Naive thymus-derived CD4-positive, alpha-beta T cell (primary cell): ENCODE results near the gene LATS1. TPM values are rescaled to one million over a fixed set of nuclear protein-coding genes. Genes with fewer than 3 reads are reported as not detected.
"Not testable (repeated sequence)": the region's sequence is repeated elsewhere in the genome, so short reads cannot be mapped to it uniquely, and the experiment has no call there.

ENCODE experiments used
- ATAC-seq: fragments of 150-1000 bp; cut with Tn5 transposase; 2 replicates; pipeline ENCODE4 v1.10.0; 2021; ENCODE audit warnings: mild to moderate bottlenecking, moderate library complexity
- CTCF ChIA-PET: fragments of 350-600 bp; sonication (Branson Sonifier 250); formaldehyde crosslinking; loops from one replicate; lab custom pipeline; 2021; ENCODE audit warnings: antibody characterized with exemption; lab: Charles Lee
- POLR2A ChIA-PET: fragments of 350-600 bp; sonication (Branson Sonifier 250); formaldehyde crosslinking; loops from one replicate; lab custom pipeline; 2021; ENCODE audit warnings: antibody characterized with exemption, inconsistent platforms; lab: Charles Lee
- DNase-seq, 9 donors: peaks; one replicate each; pipeline versions ENCODE4 v3.0.0 to v3.0.0-alpha.2; 2020 to 2022; ENCODE audit warnings: mixed read lengths in 1 of 9
- H3K27ac ChIP-seq: one replicate; pipeline ENCODE4 v1.7.0; 2013; ENCODE audit warnings: mild to moderate bottlenecking, low read depth, low read length, moderate library complexity
- H3K27me3 ChIP-seq, 2 donors: one replicate each; pipeline ENCODE4 v1.7.0; 2013; ENCODE audit warnings: low read length in 2 of 2, mild to moderate bottlenecking in 2 of 2, moderate library complexity in 2 of 2; ENCODE audit not compliant: control insufficient read depth in 2 of 2, insufficient read depth in 2 of 2
- H3K36me3 ChIP-seq, 3 experiments: 1 replicate in 2 of 3; 2 replicates in 1 of 3; pipeline ENCODE4 v1.7.0; 2013; ENCODE audit warnings: low read length in 3 of 3, mild to moderate bottlenecking in 3 of 3, moderate library complexity in 1 of 3; ENCODE audit not compliant: insufficient read depth in 3 of 3, control insufficient read depth in 2 of 3
- H3K4me1 ChIP-seq, 2 donors: one replicate each; pipeline ENCODE4 v1.7.0; 2013; ENCODE audit warnings: low read length in 2 of 2, mild to moderate bottlenecking in 2 of 2, moderate library complexity in 1 of 2; ENCODE audit not compliant: control insufficient read depth in 2 of 2, insufficient read depth in 2 of 2
- H3K4me3 ChIP-seq: 2 replicates; pipeline ENCODE4 v1.7.0; 2013; ENCODE audit warnings: mild to moderate bottlenecking, low read length
- H3K9me3 ChIP-seq, 3 experiments: 1 replicate in 2 of 3; 2 replicates in 1 of 3; pipeline ENCODE4 v1.7.0; 2013; ENCODE audit warnings: low read length in 3 of 3; ENCODE audit not compliant: control insufficient read depth in 2 of 3
- H3K27ac Mint-ChIP-seq, 9 donors: one replicate each; pipeline ENCODE4 v1.8.0; 2020 to 2022; ENCODE audit warnings: mixed read lengths in 9 of 9, mild to moderate bottlenecking in 8 of 9, moderate library complexity in 5 of 9, inconsistent platforms in 2 of 9
- H3K27me3 Mint-ChIP-seq, 5 donors: one replicate each; pipeline ENCODE4 v1.8.0; 2021 to 2022; ENCODE audit warnings: mixed read lengths in 5 of 5, mild to moderate bottlenecking in 1 of 5
- H3K36me3 Mint-ChIP-seq, 5 donors: one replicate each; pipeline ENCODE4 v1.8.0; 2020 to 2022; ENCODE audit warnings: mixed read lengths in 5 of 5, mild to moderate bottlenecking in 3 of 5, inconsistent platforms in 1 of 5
- H3K4me1 Mint-ChIP-seq, 7 donors: one replicate each; pipeline ENCODE4 v1.8.0; 2020 to 2022; ENCODE audit warnings: mixed read lengths in 7 of 7, mild to moderate bottlenecking in 3 of 7, inconsistent platforms in 1 of 7
- H3K4me3 Mint-ChIP-seq, 10 donors: one replicate each; pipeline ENCODE4 v1.8.0; 2020 to 2022; ENCODE audit warnings: mild to moderate bottlenecking in 10 of 10, mixed read lengths in 10 of 10, moderate library complexity in 6 of 10, inconsistent platforms in 2 of 10
- H3K9me3 Mint-ChIP-seq, 11 donors: one replicate each; pipeline ENCODE4 v1.8.0; 2020 to 2022; ENCODE audit warnings: mixed read lengths in 11 of 11, mild to moderate bottlenecking in 4 of 11, inconsistent platforms in 1 of 11, moderate library complexity in 1 of 11
- intact Hi-C, 2 donors: fragments of 100-400 bp; cut with micrococcal nuclease; formaldehyde crosslinking; loops; one replicate each; pipeline ENCODE4 v1.15.1; 2023
- polyA plus RNA-seq, 2 donors: library from polyadenylated mRNA; unstranded; fragments of 300-500 nt; fragmentation: Illumina TruSeq; gene quantifications; one replicate each; pipeline ENCODE4 v1.2.3, GENCODE V29; 2021
- total RNA-seq, 6 experiments: library from RNA in 5 of 6; stranded (reverse) in 5 of 6; gene quantifications; 1 replicate in 5 of 6; 2 replicates in 1 of 6; pipeline ENCODE4 v1.2.3 and lab custom pipeline; 2021 to 2026

LATS1 gene
- total and polyA plus RNA-seq, 7 experiments from 2014 or later = 14.2 to 49.5 (median 34.0) TPM

GRCh38 chr6:149750136-149750609 lies 32.3 kb upstream of the LATS1 start:
- peaks cover 20 to 52% (median 43%) of the 10 kb centered on the region in 7 donors for H3K4me1 Mint-ChIP-seq
- H3K4me3 Mint-ChIP-seq = peak overlapping the region; percentile 74 to 93 (median 86)
- POLR2A ChIA-PET = interaction anchor here (0.6 to 7.5 kb wide), 5 partner anchors 16 to 267 kb away, joined by 3 to 67 read pairs (median 3); partner anchors contain the start of genes LATS1 and PPIL4
- H3K4me1 ChIP-seq = peaks cover 22 to 23% of the 10 kb centered on the region in 2 donors
- intact Hi-C loops = loop anchor here in 1 of 2 donors (1.0 kb wide), 2 partner anchors 184 to 204 kb away; partner anchors contain the start of genes GINM1 and PPIL4
- no peaks in the 10 kb centered on the region for H3K27me3 ChIP-seq
- peaks cover 0 to 4% (median 0%) of the 10 kb centered on the region in 3 experiments for H3K36me3 ChIP-seq
- ATAC-seq (peak; percentile 10), DNase-seq (peak in 3 of 9 donors; percentile 9 to 69 (median 58))
- peaks cover 0 to 4% (median 0%) of the 10 kb centered on the region in 11 donors for H3K9me3 Mint-ChIP-seq
- peak overlapping the region; percentile 55 to 90 (median 81) for H3K27ac Mint-ChIP-seq
- no peaks in the 10 kb centered on the region for H3K9me3 ChIP-seq
- CTCF ChIA-PET = no interaction called here
- peaks cover 0 to 7% (median 0%) of the 10 kb centered on the region in 5 donors for H3K36me3 Mint-ChIP-seq
- no peaks in the 10 kb centered on the region for H3K27me3 Mint-ChIP-seq
- H3K4me3 ChIP-seq = peak overlapping the region; percentile 94
- peak overlapping the region; percentile 88 for H3K27ac ChIP-seq

- Mint-ChIP-seq H3K36me3 (peaks cover 0 to 7% (median 0%) of the 10 kb centered on the region in 5 donors), H3K4me3 (peak within 1 kb of the TSS; percentile 74 to 93 (median 86)), H3K27me3 (no peaks in the 10 kb centered on the region), H3K9me3 (peaks cover 0 to 4% (median 0%) of the 10 kb centered on the region in 11 donors), H3K4me1 (peaks cover 20 to 52% (median 43%) of the 10 kb centered on the region in 7 donors), H3K27ac (peak within 1 kb of the TSS; percentile 55 to 90 (median 81))
- Histone ChIP-seq H3K27me3 (no peaks in the 10 kb centered on the region), H3K9me3 (no peaks in the 10 kb centered on the region), H3K4me3 (peak within 1 kb of the TSS; percentile 94), H3K36me3 (peaks cover 0 to 4% (median 0%) of the 10 kb centered on the region in 3 experiments), H3K27ac (peak within 1 kb of the TSS; percentile 88), H3K4me1 (peaks cover 22 to 26% of the 10 kb centered on the region in 2 donors)
- peak; percentile 94 for ATAC-seq
- ChIA-PET POLR2A (interaction anchor here (0.6 to 7.5 kb wide), 5 partner anchors 15 to 266 kb away, joined by 3 to 67 read pairs (median 3); partner anchors contain the start of genes LATS1 and PPIL4), CTCF (no interaction called here)
- peak; percentile 84 to 98 (median 92) for DNase-seq
- intact Hi-C loops = loop anchor here (1.0 to 5.0 kb wide), 7 partner anchors 183 to 1703 kb away; partner anchors contain the start of genes GINM1 (in 1 of the 2), MTHFD1L (in 1 of the 2), PPIL4 (in 1 of the 2) and RMND1 (in 1 of the 2)
Measured at GRCh38 chr6:149749594-149750135, 31.8 kb upstream of the LATS1 start, which contains the start of gene PCMT1. PCMT1 (plus strand) TSS chr6:149749741; CDS start chr6:149749902, 161 bp downstream.

DNA sequence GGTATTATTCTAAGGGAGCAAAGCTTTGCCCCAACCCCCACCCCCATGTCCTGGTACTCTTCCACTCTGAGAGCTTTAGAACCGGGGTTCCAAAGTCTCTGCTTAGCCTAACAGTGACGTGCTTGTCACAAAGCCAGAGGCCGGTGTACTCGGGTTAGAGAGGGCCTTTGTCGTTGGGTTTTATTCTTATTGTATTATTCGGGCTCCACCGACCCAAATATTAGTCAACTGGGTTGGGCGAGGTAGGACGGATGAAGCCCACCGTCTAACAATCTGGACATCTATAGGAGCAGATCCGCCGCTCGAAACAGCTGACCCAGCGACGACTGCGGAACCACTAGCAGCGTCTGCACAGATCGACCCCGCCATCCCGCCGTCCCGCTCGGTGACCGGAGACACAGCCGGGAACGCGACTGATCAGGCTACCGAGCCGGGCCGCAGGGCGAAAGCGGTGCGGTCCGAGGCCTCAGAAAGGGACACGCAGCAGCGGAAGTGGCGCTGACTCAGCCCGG lies 31.2 kb upstream of the LATS1 start:
- H3K27me3 ChIP-seq, H3K36me3 Mint-ChIP-seq, H3K36me3 ChIP-seq, H3K9me3 Mint-ChIP-seq, ATAC-seq, H3K27me3 Mint-ChIP-seq, DNase-seq, H3K9me3 ChIP-seq, CTCF ChIA-PET: not testable (repeated sequence)
- POLR2A ChIA-PET = interaction anchor here (1.2 to 7.5 kb wide), 3 partner anchors 15 to 266 kb away, joined by 3 to 67 read pairs (median 8); partner anchors contain the start of gene LATS1
- Histone ChIP-seq H3K4me1 (peaks cover 22 to 26% of the 10 kb centered on the region in 2 donors), H3K27ac (peak overlapping the region; percentile 88), H3K4me3 (peak overlapping the region; percentile 94)
- Mint-ChIP-seq H3K27ac (peak overlapping the region in 6 of 9 donors; percentile 55 to 86 (median 78)), H3K4me3 (peak overlapping the region; percentile 74 to 93 (median 86)), H3K4me1 (peaks cover 20 to 52% (median 42%) of the 10 kb centered on the region in 7 donors)
- intact Hi-C loops = loop anchor here (1.0 to 5.0 kb wide), 5 partner anchors 184 to 1704 kb away; partner anchors contain the start of genes MTHFD1L (in 1 of the 2), RMND1 (in 1 of the 2) and ULBP2 (in 1 of the 2)

DNA sequence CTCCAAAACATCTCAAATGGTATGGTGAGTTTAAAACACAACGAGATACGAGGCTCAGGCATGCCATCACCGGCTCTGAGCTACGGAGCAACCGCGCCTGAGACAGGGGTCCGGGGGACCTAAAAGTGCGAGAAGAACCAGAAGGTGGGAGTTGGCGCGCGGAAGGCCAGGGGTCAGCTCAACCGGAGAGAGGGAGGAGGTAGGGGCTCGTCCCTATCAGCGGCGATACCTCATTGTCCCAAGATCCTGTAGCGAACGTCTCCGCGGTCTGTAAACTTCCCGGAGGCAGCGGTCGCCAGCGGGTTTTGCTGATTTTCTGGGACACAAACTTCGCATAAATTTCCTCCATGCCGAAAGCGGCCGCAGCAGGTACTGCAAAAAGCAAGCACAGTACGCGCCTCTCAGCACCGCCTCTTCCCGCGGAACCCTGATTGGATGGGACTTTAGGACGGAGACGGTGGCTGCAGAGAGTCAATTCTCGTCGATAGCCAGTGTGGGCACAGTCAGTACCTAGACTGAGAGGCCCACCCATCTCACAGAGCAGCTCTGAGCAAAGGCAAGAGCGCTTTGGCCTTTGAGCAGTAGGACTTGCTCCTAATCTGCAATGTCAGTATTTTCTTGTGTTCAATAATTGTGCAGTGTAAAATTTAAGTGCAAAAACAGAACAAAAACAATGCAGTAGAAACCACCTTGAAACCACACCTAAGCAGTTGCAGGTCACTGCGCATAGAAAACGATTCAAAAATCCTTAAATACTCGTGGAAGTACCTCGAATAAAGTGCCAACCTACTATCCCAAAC lies 28.4 kb upstream of the LATS1 start, which contains the start of gene NUP43:
NUP43 (minus strand) TSS at position 383 of the 800 bp plus-strand sequence; CDS start at position 349, 34 bp downstream.
- H3K36me3 Mint-ChIP-seq = peaks cover 0 to 8% (median 4%) of the 10 kb centered on the region in 5 donors
- peak; percentile 80 for ATAC-seq

GRCh38 chr6:149745252-149745651 lies 27.4 kb upstream of the LATS1 start:
- ATAC-seq = not testable (repeated sequence)

More for the DNA sequence above, 28.4 kb upstream of the LATS1 start, which contains the start of gene NUP43:
- Mint-ChIP-seq H3K27ac (peak within 1 kb of the TSS; percentile 86 to 97 (median 95)), H3K27me3 (no peaks in the 10 kb centered on the region), H3K9me3 (peaks cover 0 to 4% (median 0%) of the 10 kb centered on the region in 11 donors), H3K4me3 (peak within 1 kb of the TSS; percentile 93 to 99 (median 97)), H3K4me1 (peaks cover 14 to 46% (median 32%) of the 10 kb centered on the region in 7 donors)
- ChIA-PET POLR2A (interaction anchor here (0.6 to 7.5 kb wide), 4 partner anchors 9 to 262 kb away, joined by 3 to 67 read pairs (median 4); partner anchors contain the start of genes LATS1 and ZC3H12D), CTCF (interaction anchor here (0.6 to 1.7 kb wide), 3 partner anchors 23 to 285 kb away, joined by 3 read pairs; no protein-coding TSS in a partner anchor)
- Histone ChIP-seq H3K36me3 (peaks cover 6 to 18% (median 8%) of the 10 kb centered on the region in 3 experiments), H3K4me1 (peaks cover 17 to 26% of the 10 kb centered on the region in 2 donors), H3K4me3 (peak within 1 kb of the TSS; percentile 77), H3K9me3 (no peaks in the 10 kb centered on the region), H3K27ac (peak within 1 kb of the TSS; percentile 82), H3K27me3 (no peaks in the 10 kb centered on the region)
- peak; percentile 75 to 91 (median 90) for DNase-seq
- intact Hi-C loops = loop anchor here (1.0 to 5.0 kb wide), 12 partner anchors 23 to 1644 kb away; partner anchors contain the start of genes GINM1 (in 2 of the 2), LATS1 (in 2 of the 2), LRP11 (in 2 of the 2) and PPIL4 (in 2 of the 2)

More at GRCh38 chr6:149745252-149745651, 27.4 kb upstream of the LATS1 start:
- H3K4me3 Mint-ChIP-seq = peak overlapping the region; percentile 93 to 99 (median 97)
- H3K27me3 Mint-ChIP-seq, DNase-seq, H3K9me3 Mint-ChIP-seq, H3K9me3 ChIP-seq, H3K27me3 ChIP-seq: not testable (repeated sequence)
- H3K36me3 ChIP-seq = peaks cover 11 to 29% (median 16%) of the 10 kb centered on the region in 3 experiments
- intact Hi-C loops = loop anchor here (5.0 kb wide), 3 partner anchors 197 to 1122 kb away; partner anchors contain the start of genes MTHFD1L (in 1 of the 2) and ULBP2 (in 1 of the 2)
- ChIA-PET POLR2A (interaction anchor here (0.6 to 7.5 kb wide), 3 partner anchors 10 to 63 kb away, joined by 3 to 67 read pairs (median 3); partner anchors contain the start of gene LATS1), CTCF (interaction anchor here (0.7 to 1.7 kb wide), 3 partner anchors 18 to 50 kb away, joined by 3 to 5 read pairs (median 4); no protein-coding TSS in a partner anchor)
- H3K36me3 Mint-ChIP-seq = peaks cover 3 to 13% (median 8%) of the 10 kb centered on the region in 5 donors
- peaks cover 9 to 18% of the 10 kb centered on the region in 2 donors for H3K4me1 ChIP-seq
- H3K4me3 ChIP-seq = peak overlapping the region; percentile 77
- H3K27ac Mint-ChIP-seq = peak overlapping the region; percentile 86 to 97 (median 95)
- peaks cover 12 to 37% (median 25%) of the 10 kb centered on the region in 7 donors for H3K4me1 Mint-ChIP-seq
- H3K27ac ChIP-seq = peak overlapping the region; percentile 82
